Gastrocnemius medialis (tissue), 4 donors: Measurements from ENCODE around the gene POLR1H.

Experiments
- CTCF ChIP-seq, 5 experiments: fragments of 450-650 bp in 3 of 5; fragments of 200-600 bp in 2 of 5; sonication (generic) in 2 of 5; IDR thresholded peaks in 4 of 5; conservative IDR thresholded peaks in 1 of 5; 1 replicate in 4 of 5; 2 replicates in 1 of 5; pipeline ENCODE4 v1.5.1; 2016 to 2019; ENCODE audit warnings: antibody characterized with exemption in 5 of 5, mild to moderate bottlenecking in 3 of 5, moderate library complexity in 3 of 5
- POLR2A ChIP-seq, 2 donors: fragments of 450-650 bp; IDR thresholded peaks; one replicate each; pipeline ENCODE4 v1.6.1; 2017; ENCODE audit warnings: antibody characterized with exemption in 2 of 2, mild to moderate bottlenecking in 2 of 2, moderate library complexity in 2 of 2

GRCh38 chr6:30097902-30098768 is 37.1 kb downstream of the POLR1H start:
- TF ChIP-seq POLR2A (IDR thresholded peaks at IDR 0.05) = no peak
- no peak for TF ChIP-seq CTCF (IDR thresholded peaks at IDR 0.05 in 4 of 5, conservative IDR thresholded peaks at IDR 0.05 in 1 of 5)
